HepG2 (cell line): Measurements from ENCODE around the gene KLF3. TPM values are rescaled to one million over a fixed set of nuclear protein-coding genes. Genes with fewer than 3 reads are reported as not detected.

ENCODE experiments used
- ATAC-seq: fragments of 200-7000 bp; cut with Tn5 transposase; 3 replicates; pipeline ENCODE4 v1.9.1; 2020; ENCODE audit warnings: mild to moderate bottlenecking, moderate library complexity
- BruUV-seq: library from RNA; stranded (reverse); fragments of 400-500 nt; replicated peaks from 2 replicates; lab custom pipeline; 2021; lab: Mats Ljungman, UMichigan
- CTCF ChIA-PET: fragments of 300-600 bp; formaldehyde crosslinking; extraction: SDS; loops from one replicate; lab custom pipeline; 2021; ENCODE audit warnings: low total read pairs, inconsistent platforms, low intra/inter-chr PET ratio; lab: Yijun Ruan, JAX
- POLR2A ChIA-PET: fragments of 350-600 bp; sonication (Branson Sonifier 250); formaldehyde crosslinking; loops from one replicate; lab custom pipeline; 2020; ENCODE audit warnings: antibody characterized with exemption, inconsistent platforms; lab: Yijun Ruan, JAX
- DNase-seq: peaks from one replicate; pipeline ENCODE4 v3.0.0-alpha.2; 2015; ENCODE audit warnings: low spot score
- FAIRE-seq: peaks from 3 replicates; lab custom pipeline; 2011; peaks lifted over from hg19 to GRCh38; lab: Jason Lieb, UNC
- H2AFZ ChIP-seq: one replicate; pipeline ENCODE4 v1.6.1; 2011; ENCODE audit warnings: low read length, inconsistent platforms
- H3K27ac ChIP-seq: fragments of 300-600 bp; 3 replicates; pipeline ENCODE4 v1.8.0; 2011; ENCODE audit warnings: mixed run types, mild to moderate bottlenecking, mixed read lengths, low read length, inconsistent platforms; ENCODE audit not compliant: insufficient read depth; ENCODE audit errors: extremely low read length
- H3K27me3 ChIP-seq, 2 experiments: fragments of 200-600 bp in 1 of 2; 2 replicates in 1 of 2; 3 replicates in 1 of 2; pipeline versions ENCODE4 v1.6.0 to v1.8.0; 2011; ENCODE audit warnings: low read length in 2 of 2, mild to moderate bottlenecking in 2 of 2, moderate library complexity in 2 of 2, inconsistent platforms in 1 of 2; ENCODE audit not compliant: insufficient read depth in 2 of 2, control insufficient read depth in 1 of 2
- H3K36me3 ChIP-seq, 2 experiments: fragments of 200-600 bp in 1 of 2; replicated peaks in 1 of 2; 2 replicates in 1 of 2; 3 replicates in 1 of 2; pipeline versions ENCODE4 v1.5.1 to v1.8.0; 2011; ENCODE audit warnings: low read length in 2 of 2, inconsistent platforms in 1 of 2; ENCODE audit not compliant: insufficient read depth in 2 of 2, control insufficient read depth in 1 of 2
- H3K4me1 ChIP-seq: 2 replicates; pipeline ENCODE4 v1.5.1; 2012; ENCODE audit warnings: low read length, inconsistent platforms; ENCODE audit not compliant: insufficient read depth
- H3K4me2 ChIP-seq: 2 replicates; pipeline ENCODE4 v1.6.0; 2011; ENCODE audit warnings: low read depth, low read length, inconsistent platforms
- H3K4me3 ChIP-seq, 3 experiments: fragments of 200-600 bp in 1 of 3; sonication (generic), shearing (Covaris generic) in 1 of 3; replicated peaks in 1 of 3; 2 replicates each; pipeline ENCODE4 v1.5.1; 2011 to 2016; ENCODE audit warnings: low read length in 3 of 3, inconsistent platforms in 2 of 3, low read depth in 2 of 3, mild to moderate bottlenecking in 2 of 3, control low read depth in 1 of 3, mixed read lengths in 1 of 3; ENCODE audit not compliant: insufficient read depth in 1 of 3
- H3K79me2 ChIP-seq: one replicate; pipeline ENCODE4 v1.6.1; 2011; ENCODE audit warnings: low read length, inconsistent platforms; ENCODE audit not compliant: insufficient read depth
- H3K9ac ChIP-seq: 2 replicates; pipeline ENCODE4 v1.6.0; 2011; ENCODE audit warnings: mild to moderate bottlenecking, low read depth, low read length, inconsistent platforms; ENCODE audit not compliant: insufficient read depth
- H3K9me3 ChIP-seq: 2 replicates; pipeline ENCODE4 v1.5.1; 2012; ENCODE audit warnings: mild to moderate bottlenecking, low read length
- H4K20me1 ChIP-seq: 2 replicates; pipeline ENCODE4 v1.6.0; 2011; ENCODE audit warnings: inconsistent platforms, mild to moderate bottlenecking, low read length, moderate library complexity; ENCODE audit not compliant: insufficient read depth
- ATRX ChIP-seq: sonication (generic); formaldehyde crosslinking; IDR thresholded peaks from 2 replicates; pipeline ENCODE4 v1.4.0; 2020; ENCODE audit warnings: missing genetic modification reagents, borderline replicate concordance
- BCLAF1 ChIP-seq: fragments of 450-650 bp; IDR thresholded peaks from 2 replicates; pipeline ENCODE4 v1.6.1; 2017; ENCODE audit warnings: mild to moderate bottlenecking
- BRCA1 ChIP-seq: sonication (generic); formaldehyde crosslinking; IDR thresholded peaks from 2 replicates; pipeline ENCODE4 v1.4.0; 2020; ENCODE audit warnings: missing genetic modification reagents
- DPF2 ChIP-seq: sonication (generic); formaldehyde crosslinking; IDR thresholded peaks from 2 replicates; pipeline ENCODE4 v1.4.0; 2020; ENCODE audit warnings: mild to moderate bottlenecking, low read depth, missing genetic modification reagents, borderline replicate concordance
- HOXD1 ChIP-seq: sonication (generic); formaldehyde crosslinking; IDR thresholded peaks from 2 replicates; pipeline ENCODE4 v1.5.0; 2020; ENCODE audit warnings: missing genetic modification reagents
- IKZF4 ChIP-seq: sonication (generic); formaldehyde crosslinking; IDR thresholded peaks from 2 replicates; pipeline ENCODE4 v1.5.1; 2020; ENCODE audit warnings: borderline replicate concordance, mild to moderate bottlenecking, low read depth, missing genetic modification reagents; ENCODE audit errors: not compliant biosample characterization
- MAX ChIP-seq: IDR thresholded peaks from 2 replicates; pipeline ENCODE4 v1.6.1; 2012; ENCODE audit warnings: inconsistent platforms
- MTERF4 ChIP-seq: sonication (generic); formaldehyde crosslinking; IDR thresholded peaks from 2 replicates; pipeline ENCODE4 v1.8.0; 2023; ENCODE audit warnings: mild to moderate bottlenecking, missing genetic modification reagents
- NFRKB ChIP-seq: fragments of 450-650 bp; IDR thresholded peaks from 2 replicates; pipeline ENCODE4 v1.6.1; 2017
- NR1H2 ChIP-seq: sonication (generic); formaldehyde crosslinking; IDR thresholded peaks from 2 replicates; pipeline ENCODE4 v1.8.1; 2022; ENCODE audit warnings: low read depth, missing genetic modification reagents, borderline replicate concordance
- RFX5 ChIP-seq: IDR thresholded peaks from 2 replicates; pipeline ENCODE4 v1.6.1; 2011; ENCODE audit warnings: low read depth, low read length, improper control_type of control experiment
- TERF1 ChIP-seq: sonication (generic); formaldehyde crosslinking; IDR thresholded peaks from 2 replicates; pipeline ENCODE4 v1.8.0; 2022; ENCODE audit warnings: mild to moderate bottlenecking, missing genetic modification reagents, moderate library complexity
- WIZ ChIP-seq: sonication (generic); formaldehyde crosslinking; IDR thresholded peaks from 2 replicates; pipeline ENCODE4 v1.5.1; 2020; ENCODE audit warnings: mild to moderate bottlenecking, missing genetic modification reagents
- ZBTB25 ChIP-seq: IDR thresholded peaks from 2 replicates; pipeline ENCODE4 v1.6.1; 2018; ENCODE audit warnings: missing genetic modification reagents
- ZC3H4 ChIP-seq: sonication (generic); formaldehyde crosslinking; IDR thresholded peaks from 2 replicates; pipeline ENCODE4 v1.4.0; 2020; ENCODE audit warnings: missing genetic modification reagents, borderline replicate concordance
- ZFP36 ChIP-seq: fragments of 150-350 bp; IDR thresholded peaks from 2 replicates; pipeline ENCODE4 v1.6.1; 2018; ENCODE audit warnings: borderline replicate concordance, low read length, low read depth; ENCODE audit not compliant: partially characterized antibody
- ZIK1 ChIP-seq: sonication (generic); formaldehyde crosslinking; IDR thresholded peaks from 2 replicates; pipeline ENCODE4 v1.5.0; 2020; ENCODE audit warnings: mild to moderate bottlenecking, low read depth, missing genetic modification reagents, borderline replicate concordance
- ZNF337 ChIP-seq: sonication (generic); formaldehyde crosslinking; IDR thresholded peaks from 2 replicates; pipeline ENCODE4 v1.5.1; 2020; ENCODE audit warnings: missing genetic modification reagents, low read depth, mild to moderate bottlenecking, borderline replicate concordance
- WGBS: methylation state at CpG from one replicate; pipeline ENCODE4 v1.1.6; 2017; ENCODE audit warnings: low lambda C conversion rate; 5-methylcytosine and 5-hydroxymethylcytosine counted together
- in situ Hi-C: cut with HindIII; loops from 2 replicates; pipeline ENCODE4 v1.10.0; 2017; ENCODE audit warnings: low pct_unique_long_range_greater_than_20kb; ENCODE audit not compliant: extremely low pct_ligation_motif_present
- intact Hi-C: fragments of 100-400 bp; cut with micrococcal nuclease; formaldehyde crosslinking; loops from one replicate; pipeline ENCODE4 v1.10.0; 2022; ENCODE audit not compliant: unreplicated experiment
- polyA plus RNA-seq, 8 experiments: library from polyadenylated mRNA; depleted of rRNA in 3 of 8; stranded (reverse) in 7 of 8; unstranded in 1 of 8; fragments of >200 nt; fragmentation: Illumina TruSeq in 4 of 8; extraction: Trizol in 4 of 8; gene quantifications; 2 replicates each; pipeline versions ENCODE4 v1.2.1 to v1.2.3, GENCODE V29; 2011 to 2016; ENCODE audit warnings: low read depth in 4 of 8, missing spikeins in 1 of 8, mixed read lengths in 1 of 8; ENCODE audit not compliant: insufficient read depth in 1 of 8
- total RNA-seq, 5 experiments: library from RNA; depleted of rRNA; stranded (reverse); fragments of >200 nt; fragmentation: Illumina TruSeq; extraction: Trizol; gene quantifications; 2 replicates each; pipeline ENCODE4 v1.2.3, GENCODE V29; 2016; ENCODE audit warnings: low read depth in 1 of 5

Gene KLF3
- total and polyA plus RNA-seq, 2 of the 13 experiments (the other 11 are each of a cell fraction or from before 2014, with no cell fraction given): 29.1 to 37.8 TPM

- TF ChIP-seq ZIK1 (CRISPR knock-in tag) (no peak), MAX (no peak), ZFP36 (no peak), ZBTB25 (CRISPR knock-in tag) (no peak), IKZF4 (no peak), ZNF337 (no peak), ZC3H4 (CRISPR knock-in tag) (no peak), DPF2 (no peak), NR1H2 (CRISPR knock-in tag) (no peak), HOXD1 (no peak), MTERF4 (no peak), BRCA1 (no peak)
Measured at GRCh38 chr4:38734446-38734845, 70.4 kb downstream of the KLF3 start (continued).

- intact Hi-C loops (loop anchor here (5.0 to 10.0 kb wide), 2 partner anchors 58 to 930 kb away; no protein-coding TSS in a partner anchor), in situ Hi-C loops (loop anchor here (5.0 kb wide), 1 partner anchor 553 kb away; no protein-coding TSS in a partner anchor)
- H3K4me1 ChIP-seq: peaks cover 15% of the 10 kb centered on the region
- H2AFZ ChIP-seq: no peak overlapping the region
- BruUV-seq: no TSS peak
- 42% methylated on average over 2 of the region's 2 CpGs for WGBS
- H3K9me3 ChIP-seq: peaks cover 13% of the 10 kb centered on the region
- H4K20me1 ChIP-seq: no peaks in the 10 kb centered on the region
- H3K27ac ChIP-seq: no peak overlapping the region
- no peak overlapping the region for H3K4me2 ChIP-seq
- POLR2A ChIA-PET: no interaction called here
- DNase-seq (no peak), FAIRE-seq (no peak), ATAC-seq (no peak)
- no peak overlapping the region for H3K4me3 ChIP-seq
- H3K27me3 ChIP-seq: no peaks in the 10 kb centered on the region
- H3K79me2 ChIP-seq: no peaks in the 10 kb centered on the region
- CTCF ChIA-PET: no interaction called here
- no peak overlapping the region for H3K9ac ChIP-seq
- H3K36me3 ChIP-seq: no peaks in the 10 kb centered on the region
- no peak for TF ChIP-seq BCLAF1
- TF ChIP-seq RFX5: no peak
- no peak for TF ChIP-seq ATRX (CRISPR knock-in tag)
- TF ChIP-seq NFRKB: no peak
- no peak for TF ChIP-seq TERF1
- TF ChIP-seq WIZ (CRISPR knock-in tag): no peak
Measured at GRCh38 chr4:38734911-38735310, 70.9 kb downstream of the KLF3 start.
